ENCODE data around the gene FTO.

FTO gene

DNA sequence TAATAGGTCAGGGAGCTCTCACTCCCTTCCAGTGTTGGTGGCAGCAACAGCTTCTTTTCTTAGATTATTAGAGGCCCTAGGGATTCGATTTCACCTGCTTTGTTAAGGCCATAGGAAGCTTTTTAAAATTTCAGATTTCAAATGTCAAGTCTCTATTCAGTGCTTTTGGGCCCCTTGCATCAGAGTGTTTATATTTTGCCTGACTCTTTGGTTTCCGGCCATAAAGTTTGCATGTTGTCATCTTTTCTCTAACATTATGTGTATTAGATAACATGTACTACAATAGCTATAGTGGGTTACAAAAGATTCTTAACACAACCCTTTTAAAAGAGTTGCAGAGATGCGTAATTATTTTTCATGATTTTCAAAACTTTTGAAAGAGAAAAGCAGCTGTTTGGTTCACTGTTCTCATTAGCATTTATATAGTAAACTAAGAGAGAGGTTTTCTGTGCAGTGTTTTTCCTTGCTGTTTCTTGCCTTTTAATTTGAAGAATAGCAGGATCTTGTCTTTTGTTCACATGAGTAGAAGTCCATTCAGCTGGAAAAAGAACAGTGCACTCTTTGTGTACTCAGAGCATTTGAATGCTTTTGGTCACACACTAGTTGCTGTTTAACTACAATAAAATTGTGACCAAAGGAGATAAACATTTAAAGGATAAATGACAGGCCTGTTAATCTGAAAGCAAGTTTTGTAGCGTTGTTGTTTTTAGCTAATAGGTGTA, 52.5 kb downstream of the FTO start:
- no peak for DNase-seq

DNA sequence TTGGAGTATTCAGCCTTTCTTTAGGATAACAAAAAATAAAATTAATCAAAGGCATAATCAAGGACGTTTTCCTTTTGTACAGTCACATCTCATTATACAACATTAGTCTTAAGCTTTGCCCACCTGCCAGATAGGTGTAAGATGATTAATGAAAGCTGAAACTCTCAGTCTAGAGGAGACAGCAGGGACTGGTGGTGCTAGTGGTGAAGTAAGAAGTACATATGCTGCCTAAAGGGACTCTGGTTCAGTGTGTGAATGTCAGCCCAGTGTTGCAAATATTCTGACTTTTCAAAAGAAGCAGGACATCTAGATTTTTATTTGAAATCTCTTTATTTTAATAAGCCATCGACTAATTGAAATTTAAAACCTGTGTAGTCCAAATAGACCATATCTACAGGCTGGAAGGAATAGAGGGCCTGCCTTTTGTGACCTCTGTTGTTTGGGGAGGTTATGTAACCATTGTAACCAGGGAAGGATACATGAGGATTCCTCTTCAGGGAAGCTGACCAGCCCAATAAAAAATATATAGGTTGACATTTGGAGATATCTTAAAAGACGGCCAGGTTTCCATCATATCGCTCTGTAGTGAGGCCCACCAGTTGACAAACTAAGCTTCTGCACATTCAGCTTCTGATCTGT, 54.1 kb downstream of the FTO start:
- DNase-seq, result no peak

DNA sequence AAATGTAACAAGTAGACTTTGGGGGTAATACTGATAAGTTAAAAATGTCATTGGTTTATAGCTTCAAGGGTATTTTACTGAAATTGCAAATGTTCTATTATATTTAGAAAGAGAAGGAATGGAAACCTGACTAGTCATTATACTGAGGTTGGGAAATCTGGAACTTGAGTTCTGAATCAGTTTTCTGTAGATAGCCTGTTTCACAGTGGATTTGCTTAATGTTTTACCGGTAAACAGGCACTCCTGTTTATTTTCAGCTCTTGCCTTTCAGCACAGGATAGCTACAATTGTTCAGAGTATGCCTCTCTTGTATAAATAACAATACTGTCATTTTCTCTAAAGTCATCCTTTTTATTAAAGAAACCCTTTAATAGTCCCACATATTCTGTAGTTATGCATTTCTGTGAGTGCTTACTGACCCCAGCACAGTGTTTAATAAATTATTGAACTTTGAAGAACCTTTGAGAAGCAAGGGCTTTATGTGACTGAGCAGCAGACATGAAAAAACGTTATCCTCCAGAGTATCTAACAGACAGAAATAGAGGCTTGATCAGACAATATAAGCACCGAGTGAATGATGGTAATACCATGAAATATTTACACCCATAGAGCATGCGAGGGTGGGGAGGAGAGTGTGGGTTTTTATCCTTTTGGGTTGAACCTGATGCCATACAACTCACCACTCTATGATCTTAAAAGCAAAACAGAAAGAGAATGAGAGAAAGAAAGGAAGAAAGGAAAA, 58.2 kb downstream of the FTO start:
- no peak for DNase-seq

DNA sequence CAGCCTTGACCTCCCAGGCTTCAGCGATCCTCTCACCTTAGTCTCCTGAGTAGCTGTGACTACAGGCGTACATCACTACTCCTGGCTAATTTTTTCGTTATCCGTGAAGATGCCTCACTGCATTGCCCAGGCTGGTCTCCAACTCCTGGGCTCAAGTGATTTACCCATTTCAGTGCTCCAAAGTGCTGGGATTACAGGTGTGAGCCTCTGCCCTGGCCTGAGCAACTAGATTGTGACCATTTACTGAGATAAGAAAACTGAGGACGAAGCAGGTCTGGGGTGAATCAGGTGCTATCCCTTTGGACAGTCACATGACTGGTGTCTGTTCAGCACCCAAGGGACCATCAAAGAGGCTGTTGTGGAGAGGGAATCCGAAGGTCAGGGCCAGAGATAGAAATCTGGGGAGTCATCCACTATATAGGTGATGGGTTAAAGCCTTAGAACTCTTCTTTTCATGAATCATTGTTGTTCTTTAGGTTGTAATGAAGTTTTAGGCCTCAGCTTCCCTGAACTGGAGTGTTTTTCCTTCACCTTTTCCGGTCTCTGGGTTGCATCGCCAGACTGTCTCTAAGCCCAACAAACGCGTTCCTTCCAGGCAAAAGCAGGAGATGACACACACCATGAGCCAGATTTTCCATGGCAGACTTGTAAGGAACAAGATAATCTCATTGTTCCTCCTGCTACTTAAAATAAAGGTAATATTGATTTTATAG, 62.5 kb downstream of the FTO start:
- DNase-seq, result no peak

DNA sequence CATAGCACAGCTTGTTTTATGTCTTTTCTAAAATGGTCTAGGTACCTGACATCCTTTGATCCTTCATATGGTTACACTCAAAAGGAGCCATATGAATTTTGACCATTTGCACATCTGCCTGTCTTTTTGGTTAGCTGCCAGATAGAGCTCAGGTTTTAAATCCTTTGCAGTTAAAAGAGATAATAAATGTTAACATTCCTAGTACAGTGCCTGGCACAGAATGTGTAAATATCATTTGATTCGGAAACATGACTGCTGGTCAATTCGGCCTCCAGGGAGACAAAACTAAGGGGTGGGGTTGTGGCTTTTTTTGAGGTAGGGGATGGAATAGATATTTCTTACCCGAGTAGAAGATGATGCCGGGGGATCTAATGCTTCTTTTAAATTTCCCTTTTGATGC, 64.2 kb downstream of the FTO start:
- DNase-seq, result no peak

DNA sequence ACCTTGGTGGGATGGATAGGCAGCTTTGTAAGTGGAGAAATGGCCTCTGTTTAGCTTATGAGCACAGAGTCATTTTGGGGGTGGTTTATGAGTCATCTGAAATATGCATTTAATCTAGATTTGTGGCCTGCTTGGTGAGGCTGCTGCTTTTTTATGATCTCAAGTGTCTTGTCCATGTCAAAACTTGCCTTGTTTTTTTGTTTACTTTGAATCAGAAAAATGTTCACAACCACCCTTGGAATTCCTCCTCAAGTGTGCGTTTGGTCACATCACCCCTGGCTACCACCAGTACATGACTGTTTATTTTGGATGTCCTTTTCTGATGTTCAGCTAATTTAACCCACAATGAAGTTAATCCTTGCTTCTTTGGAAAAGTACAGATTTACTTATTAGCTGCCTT, 64.6 kb downstream of the FTO start:
- no peak for DNase-seq

DNA sequence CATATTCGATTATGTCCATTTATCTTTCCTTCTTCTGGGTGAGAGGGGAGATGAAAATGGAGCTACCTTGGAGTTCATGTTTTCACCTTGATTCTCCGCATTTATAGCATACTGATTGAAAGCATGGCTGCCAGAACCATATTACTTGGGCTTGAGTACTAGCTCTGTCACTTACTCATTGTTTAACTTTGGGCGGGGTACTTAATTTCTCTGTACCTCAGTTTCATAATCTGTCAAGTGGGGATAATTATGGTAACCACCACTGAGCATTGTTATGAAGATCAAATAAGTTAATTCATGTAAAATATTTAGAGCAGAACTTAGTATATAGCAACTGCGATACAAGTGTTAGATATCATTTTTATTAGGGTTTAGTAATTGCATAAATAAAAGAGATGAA, 65.2 kb downstream of the FTO start:
- no peak for DNase-seq

DNA sequence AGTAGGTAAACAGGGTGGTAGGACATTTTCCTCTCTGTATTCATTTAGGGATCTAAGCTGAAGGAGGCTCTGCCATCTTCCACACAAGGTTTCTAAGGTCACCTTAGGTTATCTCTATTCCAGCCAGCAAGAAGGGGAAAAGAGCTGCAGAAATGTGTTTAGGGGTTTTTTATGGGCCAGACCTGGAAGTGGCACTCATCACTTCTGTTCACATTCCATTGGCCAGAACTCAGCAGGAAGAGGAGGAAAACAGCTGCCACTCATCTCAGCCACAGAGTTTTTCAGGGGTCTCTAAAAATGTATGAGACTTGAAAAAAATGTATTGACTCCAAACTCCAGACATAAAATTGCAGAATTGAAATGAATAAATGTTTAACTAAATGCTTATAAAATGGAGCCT, 65.8 kb downstream of the FTO start:
- no peak for DNase-seq

DNA sequence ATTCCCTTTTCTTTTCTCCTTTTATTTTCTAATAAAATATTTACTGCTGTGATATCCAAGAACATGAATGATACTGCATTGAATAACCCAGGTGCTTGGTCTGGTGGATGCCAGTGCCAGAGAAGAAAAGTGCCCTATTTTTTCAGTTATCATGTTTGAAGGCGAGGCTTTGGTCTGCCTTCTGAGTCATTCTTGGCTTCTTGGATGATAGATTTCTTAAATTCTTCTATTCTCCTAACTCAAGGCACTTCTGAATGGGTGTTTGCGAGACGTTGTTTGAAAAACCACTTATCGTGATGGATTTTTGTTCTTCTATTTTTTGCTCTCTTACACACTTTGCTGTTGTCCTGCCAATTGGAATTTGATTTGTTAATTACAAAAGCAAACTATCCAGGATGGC, 66.7 kb downstream of the FTO start:
- no peak for DNase-seq

DNA sequence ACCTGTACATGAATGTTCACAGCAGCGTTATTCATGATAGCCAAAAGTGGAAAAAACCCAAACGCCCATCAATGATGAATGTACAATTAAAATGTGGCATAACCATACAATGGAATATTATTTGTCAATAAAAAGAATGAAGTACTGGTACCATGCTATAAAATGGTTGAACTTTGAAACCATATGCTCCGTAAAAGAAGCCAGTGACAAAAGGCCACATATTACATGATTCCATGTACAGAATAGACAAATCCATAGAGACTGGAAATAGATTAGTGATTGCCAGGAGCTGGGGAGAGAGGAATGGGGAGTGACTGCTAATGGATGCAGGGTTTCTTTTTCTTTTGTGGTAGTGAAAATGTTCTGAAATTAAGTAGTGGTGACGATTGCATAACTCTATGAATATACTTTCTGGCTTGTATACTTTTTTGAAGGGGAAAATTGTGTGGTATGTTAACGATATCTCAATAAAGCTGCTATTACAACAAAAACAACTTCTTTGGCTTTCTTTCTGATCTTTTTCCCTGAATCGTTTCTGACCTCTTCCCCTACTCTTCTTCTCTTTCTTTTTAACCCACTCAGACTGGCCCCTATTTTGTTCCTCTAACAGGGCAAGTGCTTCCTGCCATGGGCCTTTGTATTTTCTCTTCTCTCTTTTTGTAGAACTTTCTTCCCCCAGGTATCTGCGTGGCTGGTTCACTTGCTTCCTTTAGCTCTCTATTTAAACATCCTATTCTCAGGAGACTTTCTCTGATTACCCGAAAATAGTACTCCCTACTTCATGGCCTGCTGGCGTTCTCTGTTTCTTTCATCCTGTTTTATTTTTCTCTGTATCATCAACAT, 67.9 kb downstream of the FTO start:
- DNase-seq, result no peak

DNA sequence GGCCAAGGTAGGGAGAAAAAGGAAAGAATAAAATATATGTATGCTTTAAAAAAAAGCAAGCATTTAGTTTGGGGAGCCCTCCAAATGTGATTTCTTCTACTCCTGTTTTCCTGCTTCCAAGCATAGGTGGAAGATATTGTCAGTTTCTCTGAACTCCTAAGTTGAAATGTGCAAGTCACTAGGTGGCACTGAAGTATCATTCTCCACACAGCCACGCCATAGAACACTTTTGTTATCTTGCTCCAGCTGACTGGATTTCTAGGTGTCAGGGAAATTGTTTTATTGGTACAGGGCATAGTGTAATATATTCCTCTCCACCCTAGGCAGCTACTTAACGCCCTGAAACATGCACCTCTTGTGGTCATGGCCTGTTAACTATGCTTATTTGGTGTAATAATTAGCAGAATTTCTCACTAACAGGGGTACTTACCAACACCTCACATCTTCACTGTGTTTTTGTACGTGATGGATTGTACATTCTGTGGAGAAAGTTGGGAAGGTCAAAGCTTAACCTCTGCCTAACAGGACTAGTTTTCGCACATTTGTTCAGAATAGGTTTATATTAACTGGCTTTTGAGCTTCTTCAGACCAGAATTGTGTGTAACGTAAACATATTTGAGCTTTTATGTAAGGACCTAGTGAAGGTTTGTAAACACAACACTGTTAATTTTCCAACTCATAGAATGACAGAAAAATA, 69.3 kb downstream of the FTO start:
- DNase-seq, result no peak

DNA sequence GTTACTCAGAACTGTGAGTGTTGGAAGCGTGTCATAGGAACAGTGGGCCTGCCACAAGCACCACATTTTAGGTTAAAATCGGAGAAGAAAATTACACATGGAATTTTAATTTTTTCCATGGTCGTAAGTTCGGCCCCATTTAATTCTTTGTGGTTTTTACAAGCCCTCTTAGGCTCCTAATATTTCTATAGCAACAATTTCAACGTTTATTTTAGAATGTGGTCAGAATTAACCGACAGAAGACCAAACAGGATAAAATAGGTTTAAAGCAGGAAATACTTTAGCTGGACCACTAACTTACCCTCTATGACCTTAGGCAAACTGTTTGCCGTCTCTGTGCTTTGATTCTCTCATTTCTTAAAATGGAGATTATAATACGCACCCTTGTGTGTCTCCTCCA, 69.9 kb downstream of the FTO start:
- no peak for DNase-seq

DNA sequence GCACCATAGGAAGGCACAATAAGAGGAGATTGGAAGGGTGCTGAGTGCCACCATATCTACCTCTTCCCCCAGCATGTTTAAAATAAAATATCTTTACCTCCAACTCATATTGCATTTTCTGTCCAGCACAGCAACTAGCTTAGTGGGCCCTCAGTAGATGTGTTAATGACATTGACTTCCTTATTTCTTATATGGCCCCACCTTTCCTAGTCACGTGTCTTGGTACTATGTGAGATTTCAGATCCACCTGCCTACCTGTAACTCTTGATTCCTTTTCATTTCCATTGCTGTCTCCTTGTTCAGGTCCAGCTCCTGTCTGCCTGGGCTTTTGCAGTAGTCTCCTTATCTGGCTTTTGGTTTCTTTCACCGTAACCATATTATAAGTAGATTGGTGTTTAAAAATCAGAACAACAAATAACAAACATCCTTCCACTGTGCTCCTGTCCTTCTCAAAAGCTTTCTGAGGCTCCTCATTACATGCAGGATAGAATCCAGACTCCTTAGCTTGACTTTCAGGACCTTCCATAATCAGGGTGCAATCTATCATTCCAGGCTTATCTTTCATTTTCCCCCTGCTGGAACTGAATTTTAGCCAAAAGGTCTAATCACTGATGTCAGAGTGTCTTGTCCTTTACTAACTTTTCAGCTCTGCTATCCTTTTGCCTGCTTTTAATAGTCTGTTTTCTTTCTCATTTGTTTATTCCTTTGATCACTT, 71.3 kb downstream of the FTO start:
- DNase-seq, result no peak

DNA sequence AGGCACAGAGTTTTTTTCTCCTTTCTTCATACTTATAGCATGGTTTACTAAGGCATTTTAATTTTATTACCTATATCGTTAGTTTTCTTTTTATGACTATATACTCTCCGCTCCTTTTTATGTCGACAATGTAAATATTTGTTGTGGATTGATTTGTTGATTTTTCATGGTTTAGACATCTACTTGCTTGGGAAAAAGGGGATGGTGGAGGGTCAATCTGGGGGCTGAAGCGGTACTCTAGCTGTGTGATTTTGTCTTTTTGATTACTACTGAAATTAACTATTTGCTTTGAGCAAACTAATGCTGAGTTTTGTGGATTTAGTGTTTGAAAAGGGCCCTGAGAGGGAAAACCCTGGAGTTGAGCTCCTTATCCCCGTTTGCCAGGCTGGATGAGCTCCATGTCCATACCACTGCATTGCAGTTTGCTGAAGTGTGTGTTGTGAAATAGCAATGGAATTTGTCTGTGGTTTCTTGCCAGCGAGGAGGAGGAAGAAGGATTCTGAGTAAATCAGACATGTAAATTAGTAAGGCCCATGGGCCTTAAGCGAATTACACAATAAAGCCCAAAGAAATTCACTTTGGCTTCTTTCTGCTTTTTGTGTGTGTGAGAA, 72.0 kb downstream of the FTO start:
- no peak for DNase-seq

DNA sequence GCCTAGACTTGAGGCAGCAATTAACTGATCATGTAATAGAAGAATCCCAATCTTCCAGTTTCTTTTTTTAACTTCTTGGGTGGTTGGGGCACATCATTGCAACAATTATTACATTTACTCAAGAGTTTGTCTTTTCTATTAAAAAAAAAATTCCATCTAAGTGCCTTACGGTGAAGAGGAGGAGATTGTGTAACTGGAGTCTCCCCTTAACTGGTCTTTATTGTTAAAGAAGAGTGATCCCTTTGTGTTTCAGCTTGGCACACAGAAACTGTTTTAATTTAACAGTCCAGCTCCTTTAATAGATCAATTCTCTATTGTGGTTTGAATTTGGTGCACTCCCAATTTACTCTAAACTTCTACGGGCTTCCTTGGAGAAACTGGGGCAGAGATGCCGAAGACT, 75.2 kb downstream of the FTO start:
- no peak for DNase-seq

DNA sequence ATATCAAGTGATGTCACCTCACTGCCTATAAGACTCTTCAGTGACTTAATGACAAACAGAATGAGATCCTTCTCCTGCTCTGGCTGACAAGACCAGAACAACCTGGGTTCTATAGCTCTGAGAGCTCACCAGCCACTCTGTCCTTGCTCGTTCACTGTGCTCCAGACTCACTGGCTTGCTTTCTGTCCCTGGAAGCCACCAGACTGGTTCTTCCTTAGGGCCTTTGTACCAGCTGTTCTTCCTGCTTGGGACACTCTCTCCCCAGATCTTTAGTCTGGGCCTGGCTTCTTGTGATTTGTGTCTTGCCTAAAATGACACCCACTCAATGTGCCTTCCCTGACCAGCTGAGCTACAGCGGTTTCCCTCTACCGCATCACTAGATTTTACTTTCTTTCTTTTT, 76.1 kb downstream of the FTO start:
- no peak for DNase-seq

DNA sequence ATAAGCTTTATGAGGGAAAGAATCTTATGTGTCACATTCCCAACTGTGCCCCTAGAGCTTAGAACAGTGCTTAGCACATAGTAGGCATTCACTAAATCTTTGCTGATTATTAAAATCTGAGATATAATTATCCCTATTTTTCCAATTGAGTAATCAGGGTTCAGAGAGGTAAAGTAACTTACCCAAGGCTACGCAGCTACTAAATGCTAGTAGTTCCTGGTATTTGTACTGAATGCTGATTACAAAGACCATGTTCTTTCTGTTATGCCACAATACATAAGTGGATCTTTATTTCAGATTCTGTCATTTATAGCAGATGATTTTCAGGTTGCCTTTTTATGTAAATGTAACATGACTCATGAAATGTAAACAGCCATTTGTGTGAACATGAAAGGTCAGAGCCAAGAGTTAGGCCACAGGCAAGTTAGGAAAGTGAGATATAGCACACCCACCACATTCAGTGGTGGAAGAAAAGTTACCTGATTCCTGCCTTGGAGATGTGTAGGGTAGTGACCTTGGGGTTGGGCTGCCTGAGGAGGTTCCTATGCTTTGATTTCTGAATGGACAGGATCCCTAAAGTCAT, 77.2 kb downstream of the FTO start:
- DNase-seq, result no peak

DNA sequence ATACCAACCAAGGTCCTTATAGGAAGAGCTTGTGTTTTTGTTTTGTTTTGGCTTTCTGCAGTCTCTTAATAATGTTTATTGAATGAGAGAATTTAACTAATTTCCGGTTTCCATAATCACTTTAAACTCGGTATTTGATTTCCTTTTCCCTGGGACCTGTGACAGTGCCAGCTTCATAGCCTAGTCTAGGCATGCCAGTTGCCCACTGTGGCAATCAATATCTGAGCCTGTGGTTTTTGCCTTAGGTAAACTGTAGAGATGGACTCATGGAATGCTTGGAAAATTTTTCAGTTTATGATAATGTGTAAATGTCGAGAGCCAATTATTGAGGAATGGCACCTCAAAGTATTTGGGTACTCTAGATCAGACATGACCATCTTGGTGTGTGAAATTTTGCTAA, 78.2 kb downstream of the FTO start:
- no peak for DNase-seq

DNA sequence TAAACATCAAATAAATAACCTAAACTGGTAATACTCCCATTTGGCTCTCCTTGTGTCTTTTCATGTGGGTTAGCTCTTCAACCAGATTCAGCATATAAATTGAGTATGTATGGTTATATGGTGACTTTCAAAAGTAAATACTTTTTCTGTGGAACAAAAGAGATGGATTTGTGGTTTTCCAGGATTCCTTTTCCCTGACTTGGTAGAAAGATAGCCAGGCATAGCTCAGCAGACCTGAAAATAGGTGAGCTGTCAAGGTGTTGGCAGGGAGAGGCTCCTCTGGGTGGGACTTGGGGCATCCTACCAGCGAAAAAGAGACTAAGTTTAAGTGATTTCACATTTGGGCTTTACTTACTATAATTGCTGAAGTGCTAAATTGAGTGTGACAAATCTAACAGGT, 80.3 kb downstream of the FTO start:
- no peak for DNase-seq

DNA sequence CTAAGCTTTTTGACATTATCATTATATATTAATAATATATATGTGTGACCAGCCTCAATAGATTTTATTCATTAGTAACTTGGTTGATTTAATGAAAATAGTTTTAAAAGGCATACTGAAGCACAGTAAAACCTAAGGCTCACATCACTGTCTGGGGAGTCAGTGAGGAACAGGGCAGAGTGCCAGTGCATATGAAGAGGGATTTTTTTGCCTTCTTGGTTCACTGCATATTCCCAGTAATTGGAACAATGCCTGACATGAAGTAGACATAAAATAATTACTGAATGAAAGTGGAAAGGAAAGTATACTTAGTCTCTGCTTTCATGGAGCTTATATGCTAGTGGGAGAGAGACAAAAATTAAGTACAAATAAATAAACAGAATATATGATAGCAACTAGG, 81.1 kb downstream of the FTO start:
- DNase-seq, result no peak

DNA sequence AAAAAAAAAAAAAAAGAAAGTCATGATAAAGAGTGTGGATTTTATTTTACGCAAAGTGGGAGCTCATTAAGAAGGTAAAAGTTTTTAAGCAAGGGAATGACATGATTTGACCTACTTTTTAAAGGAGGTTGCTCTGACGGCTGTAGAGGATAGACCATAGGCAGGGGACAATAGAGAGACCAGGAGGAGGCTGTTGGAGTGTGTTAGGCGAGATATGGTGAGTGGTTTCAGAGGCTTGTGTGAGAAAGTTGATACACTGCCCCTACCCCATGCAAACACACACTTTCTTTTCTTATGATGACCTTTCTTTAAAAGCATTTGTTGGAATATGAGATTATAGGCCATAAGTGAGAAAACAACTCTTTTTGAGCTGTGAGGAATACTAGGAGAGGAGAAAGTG, 82.0 kb downstream of the FTO start:
- no peak for DNase-seq
